SH-SY5Y (cell line): ENCODE measurements around the gene MINK1.

Experiments used
- GATA2 ChIP-seq: IDR thresholded peaks from 2 replicates; pipeline ENCODE4 v1.6.1; 2011; ENCODE audit warnings: mild to moderate bottlenecking, low read depth, low read length
- GATA3 ChIP-seq: IDR thresholded peaks from 2 replicates; pipeline ENCODE4 v1.6.1; 2011; ENCODE audit warnings: low read depth, mild to moderate bottlenecking, low read length, moderate library complexity

GRCh38 chr17:4786516-4786915 lies 46.6 kb upstream of the MINK1 start:
- no peak for TF ChIP-seq GATA2
- TF ChIP-seq GATA3: no peak
